Stimulated activated CD8-positive, alpha-beta memory T cell treated with anti-CD3 and anti-CD28 coated beads, Interleukin-7, amount 100 ng/mL, for 48 hours (primary cell): ENCODE data around the gene CIB4.
A peak's percentile ranks its signal among the peaks of the same experiment; 100 is the strongest.

ENCODE experiments used
- DNase-seq, 2 donors: peaks; one replicate each; pipeline ENCODE4 v3.0.0-alpha.2; 2020; ENCODE audit warnings: low read depth in 1 of 2; ENCODE audit errors: extremely low read depth in 1 of 2

CIB4 gene

DNA sequence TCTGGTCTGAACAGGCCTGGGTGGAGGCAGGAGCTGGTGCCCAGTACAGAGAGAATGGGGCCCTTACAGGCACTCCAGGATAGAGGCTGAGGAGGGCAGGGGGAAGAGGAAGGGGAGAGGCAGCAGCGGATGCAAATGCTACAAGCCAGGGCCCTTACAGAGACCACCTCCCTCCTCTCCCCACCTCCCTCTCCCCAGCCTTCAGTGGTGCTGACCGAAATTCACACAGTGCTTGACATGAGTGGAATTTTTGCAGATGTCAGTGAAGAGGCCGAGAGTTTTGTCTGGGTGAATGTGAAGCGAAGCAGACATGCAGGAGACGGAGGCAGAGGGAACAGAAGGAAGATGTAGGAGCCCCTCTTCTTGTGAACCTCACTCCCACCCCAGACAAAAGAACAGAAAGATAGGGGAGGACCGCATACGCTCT, 31.9 kb downstream of the CIB4 start:
- no peak for DNase-seq

DNA sequence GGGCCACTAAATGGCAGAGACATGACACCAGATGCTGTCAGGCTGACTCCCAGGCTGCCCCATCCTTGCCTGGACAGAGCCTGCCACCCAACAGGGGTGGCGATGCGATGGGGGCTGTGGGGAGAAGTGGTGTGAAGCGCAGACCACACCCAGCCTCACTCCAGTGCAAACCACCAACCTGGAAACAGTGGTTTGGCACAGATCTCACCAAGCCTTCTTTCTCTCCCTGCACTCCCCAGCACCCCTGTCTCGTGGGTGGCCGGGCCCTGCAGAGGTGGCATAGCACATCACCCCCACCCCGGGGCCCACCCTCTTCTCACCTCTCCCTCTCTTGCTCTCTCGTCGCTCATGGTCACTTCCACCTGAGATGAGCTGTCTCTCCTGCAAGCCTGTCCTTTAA, 32.6 kb downstream of the CIB4 start:
- no peak for DNase-seq

GRCh38 chr2:26607698-26608097, 33.5 kb downstream of the CIB4 start:
- DNase-seq: no peak

DNA sequence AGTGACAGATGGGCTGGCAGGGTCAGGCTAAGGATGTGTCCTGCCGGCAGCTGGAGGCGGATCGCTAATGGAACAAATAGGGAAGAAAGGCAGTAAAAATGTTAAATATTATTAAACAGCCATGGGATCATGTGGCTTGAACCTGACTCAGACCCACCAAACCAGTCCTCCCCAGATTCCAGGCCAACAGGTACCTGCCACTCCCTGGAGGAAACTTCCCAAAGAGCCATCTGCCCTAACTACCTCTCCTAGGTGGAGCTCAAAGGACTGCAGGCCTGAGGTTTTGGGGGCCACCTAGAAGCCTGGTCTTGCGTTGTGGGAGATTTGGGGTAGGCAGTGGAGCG, 34.3 kb downstream of the CIB4 start:
- no peak for DNase-seq

DNA sequence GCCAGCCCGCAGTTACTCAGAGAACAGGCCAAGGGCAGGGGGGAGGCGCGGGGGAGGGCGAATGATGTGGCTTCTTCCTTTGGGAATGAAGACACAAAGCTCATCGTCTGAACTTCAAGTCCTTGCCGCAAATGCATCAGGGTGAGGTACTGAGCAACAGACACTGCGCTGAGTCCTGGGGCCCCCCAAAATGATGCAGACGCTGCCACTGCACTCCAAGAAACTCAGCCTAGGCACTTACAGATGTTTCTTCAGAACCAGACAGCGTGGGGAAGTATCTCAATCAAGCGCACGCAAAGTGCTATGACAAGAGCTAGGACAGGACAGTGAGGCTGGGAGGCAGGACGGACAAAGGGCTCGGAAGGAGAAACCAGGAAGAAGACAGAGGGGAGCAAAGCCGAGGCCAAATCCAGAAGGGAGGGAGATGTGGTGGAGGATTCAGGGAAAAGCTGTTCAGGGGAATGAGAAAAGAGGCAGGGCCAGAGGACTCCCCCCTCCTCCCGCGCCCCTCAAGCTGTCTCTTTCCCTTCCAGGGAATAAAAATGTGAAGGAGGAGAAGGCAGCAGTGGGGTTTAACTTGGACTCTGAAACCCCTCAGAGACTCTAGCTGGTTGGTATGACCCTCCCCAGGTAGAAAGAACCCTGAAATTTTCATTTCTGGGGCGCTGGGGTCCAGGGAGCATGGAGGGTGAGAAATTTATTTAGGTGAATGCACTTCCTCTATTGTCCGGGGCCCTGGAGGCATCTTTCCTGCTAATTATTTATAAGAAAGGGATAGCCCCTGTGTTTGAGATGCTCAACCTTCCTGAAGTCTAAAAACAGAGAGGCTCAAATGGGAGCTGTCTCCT, 34.9 kb downstream of the CIB4 start:
- no peak for DNase-seq

- DNase-seq: peak in 1 of 2 donors; percentile 6
Measured at GRCh38 chr2:26605195-26605998, 35.8 kb downstream of the CIB4 start.

GRCh38 chr2:26602575-26602974, 38.6 kb downstream of the CIB4 start:
- no peak for DNase-seq

- DNase-seq: no peak
Measured at GRCh38 chr2:26599387-26599786, 41.8 kb downstream of the CIB4 start.

DNA sequence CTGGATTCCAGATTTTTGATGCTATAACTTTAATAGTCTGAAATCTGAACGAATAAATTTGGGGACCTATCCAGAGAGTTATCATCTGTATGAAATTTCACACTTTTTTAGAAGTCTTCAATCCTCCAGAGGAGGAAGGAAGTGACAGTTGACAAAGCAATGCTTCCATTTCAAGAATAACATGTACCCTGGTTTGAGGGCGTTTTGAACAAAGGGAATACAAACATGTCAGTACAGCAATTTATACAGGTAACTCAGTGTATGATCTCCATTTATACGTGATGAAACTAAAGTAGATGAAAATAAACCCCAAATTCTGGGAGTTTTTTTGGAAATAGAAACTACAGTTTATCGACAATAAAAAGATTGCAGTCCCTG, 42.2 kb downstream of the CIB4 start:
- no peak for DNase-seq

DNA sequence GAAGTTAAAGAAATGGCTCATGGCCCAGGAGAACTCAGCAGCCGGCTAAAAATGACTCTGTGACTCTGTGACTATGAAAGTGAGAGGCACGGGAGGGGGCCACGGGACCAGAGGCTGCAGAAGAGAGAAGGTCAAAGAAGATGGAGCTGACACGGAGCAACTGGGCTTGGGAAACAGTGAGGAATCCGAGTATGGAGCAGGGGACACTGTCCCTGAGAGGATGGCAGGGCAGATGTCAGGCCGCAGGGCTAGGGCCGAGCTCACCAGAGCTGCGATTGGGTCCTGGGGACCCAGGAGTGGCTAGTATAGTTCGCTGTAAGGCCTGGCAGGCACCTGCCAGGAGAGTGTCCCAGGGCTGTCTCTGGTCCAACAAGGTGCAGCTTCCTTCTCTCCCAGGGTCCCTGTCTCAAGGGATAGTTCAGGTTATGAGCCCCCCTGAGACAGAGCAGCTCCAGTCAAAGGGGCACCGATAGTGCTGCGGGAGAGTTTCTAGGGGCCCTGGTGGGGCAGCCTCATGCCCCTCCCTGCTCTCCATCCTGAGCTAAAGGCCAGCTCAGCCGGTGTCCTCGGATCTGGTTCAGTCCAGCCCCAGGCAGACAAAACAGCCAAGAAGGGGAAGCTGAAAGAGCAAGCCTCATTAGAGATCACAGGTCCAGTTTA, 42.7 kb downstream of the CIB4 start:
- DNase-seq: no peak

- no peak for DNase-seq
Measured at GRCh38 chr2:26597197-26597596, 44.0 kb downstream of the CIB4 start.

DNA sequence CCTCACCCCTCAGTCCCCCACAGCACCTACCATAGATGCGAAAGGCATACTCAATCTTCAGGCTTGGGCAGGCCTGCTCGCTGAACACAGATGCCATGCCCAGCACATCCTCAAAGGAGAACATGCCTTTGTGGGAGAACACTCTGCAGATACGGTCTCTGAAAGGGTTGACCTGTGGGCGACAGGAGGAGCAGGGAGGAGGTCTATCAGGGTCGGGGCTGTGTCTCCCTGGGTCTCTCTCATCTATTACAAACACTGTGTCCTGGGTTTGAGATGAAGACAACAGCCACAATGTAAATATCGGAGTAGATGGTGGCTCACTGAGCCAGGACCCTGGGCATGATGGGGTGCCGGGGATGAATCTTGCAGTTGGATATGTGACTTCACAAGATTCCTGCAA, 46.0 kb downstream of the CIB4 start:
- DNase-seq: no peak

DNA sequence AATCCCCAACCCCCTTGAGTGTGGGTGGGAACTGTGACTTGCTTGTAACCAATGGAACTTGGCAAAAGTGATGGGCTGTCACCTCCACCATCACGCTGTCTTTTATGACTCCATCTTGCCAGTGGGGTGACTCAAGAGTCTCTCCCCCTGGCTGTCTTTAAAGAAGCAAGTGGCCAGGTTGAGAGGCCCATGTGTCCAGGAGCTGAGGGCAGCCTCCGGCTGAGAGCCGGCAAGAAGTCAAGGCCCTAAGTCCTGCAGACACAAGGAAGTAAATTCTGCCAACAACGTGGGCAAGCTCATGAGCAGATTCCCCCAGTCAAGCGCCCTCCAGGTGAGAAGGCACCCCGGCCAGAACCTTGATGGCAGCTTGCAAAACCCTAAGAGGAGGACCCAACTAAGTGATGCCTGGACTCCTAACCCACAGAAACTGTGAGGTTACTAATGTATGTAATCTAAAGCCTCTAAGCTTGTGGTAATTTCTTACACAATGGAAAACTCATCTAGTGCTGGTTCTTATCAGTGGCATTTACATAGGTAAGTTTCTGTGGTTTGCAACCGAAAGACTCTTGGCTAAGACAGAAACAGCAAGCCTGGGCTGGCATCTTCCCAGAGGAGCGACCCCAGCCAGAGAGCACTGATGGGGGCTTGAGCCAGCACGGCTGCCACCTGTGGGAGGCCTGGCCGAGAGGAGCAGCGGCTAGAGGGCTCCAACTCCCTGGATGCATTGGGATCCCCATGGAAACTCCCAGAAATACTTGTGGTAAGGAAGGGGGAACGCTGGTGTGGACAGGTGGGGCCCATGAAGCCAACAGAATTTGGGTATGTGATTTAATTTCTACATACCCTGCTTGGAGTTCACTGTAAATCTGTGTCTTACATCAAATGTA, 49.3 kb downstream of the CIB4 start:
- no peak for DNase-seq

DNA sequence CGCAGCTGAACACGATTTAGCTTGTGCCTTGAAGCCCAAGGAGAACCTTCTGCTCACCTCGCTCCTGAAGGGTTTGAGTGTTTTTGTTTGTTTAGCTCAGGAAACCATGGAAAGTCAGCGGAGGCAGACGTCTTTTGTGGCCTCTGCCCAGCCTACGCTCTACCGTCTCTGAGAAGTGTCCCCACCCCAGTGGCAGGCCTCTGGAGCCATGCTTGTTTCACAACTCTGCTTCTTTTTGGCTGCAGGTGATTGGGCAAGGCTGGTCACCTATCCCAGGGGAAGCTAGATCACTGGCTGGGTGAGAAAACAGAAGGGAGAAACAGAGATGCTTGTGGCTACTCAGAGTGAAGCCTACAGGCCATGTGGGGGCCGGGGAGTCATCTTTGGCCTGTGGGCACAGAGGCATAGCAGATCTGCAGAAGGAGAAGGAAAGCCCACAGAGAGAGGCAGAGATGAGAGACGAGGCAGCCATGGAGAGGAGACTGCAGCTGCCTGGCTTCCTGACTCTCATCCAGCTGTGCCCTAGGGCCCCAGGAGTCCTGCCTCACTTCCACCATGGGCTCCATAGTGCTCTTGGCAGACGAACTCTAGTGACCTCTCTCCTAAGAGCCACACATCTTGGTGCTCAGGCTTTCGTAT, 50.1 kb downstream of the CIB4 start:
- no peak for DNase-seq

DNA sequence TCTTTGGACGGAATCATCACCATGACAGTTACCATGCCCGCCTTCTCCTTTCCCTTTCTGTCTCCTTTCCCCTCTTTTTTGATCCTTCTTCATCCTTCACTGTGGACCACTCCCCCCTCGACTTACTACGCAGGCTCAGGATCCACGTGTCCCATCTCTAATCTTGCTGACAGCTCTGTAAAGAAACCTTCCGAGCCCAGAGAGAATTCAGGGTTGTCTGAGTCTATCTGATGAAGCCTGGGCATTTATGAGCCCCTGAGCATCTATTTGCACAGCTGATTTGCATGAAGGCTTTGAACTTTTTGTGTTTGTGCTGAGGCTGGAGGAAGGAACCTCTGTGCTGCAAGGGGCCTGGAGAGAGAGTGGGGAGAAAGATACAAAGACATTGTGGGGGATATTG, 50.7 kb downstream of the CIB4 start:
- no peak for DNase-seq

DNA sequence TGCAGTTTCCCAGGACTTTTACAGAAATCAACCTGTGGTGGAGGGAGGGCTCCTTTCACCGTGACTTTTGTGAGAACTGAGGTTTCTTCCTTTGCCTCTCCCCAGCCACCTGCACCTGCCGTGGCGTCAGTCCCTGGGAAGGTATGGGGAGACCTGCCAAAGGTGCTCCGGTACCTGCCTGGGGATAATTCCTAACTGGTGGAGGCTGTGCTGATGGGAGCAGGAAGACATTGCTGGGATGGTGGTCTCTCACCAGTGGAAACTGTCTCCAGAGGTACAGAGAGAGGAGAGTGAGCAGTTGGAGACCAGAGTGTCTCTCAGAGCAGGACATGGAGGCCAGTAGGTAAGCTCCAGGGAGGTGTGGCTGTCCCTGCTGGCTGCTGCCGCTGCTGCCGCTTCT, 52.6 kb downstream of the CIB4 start:
- no peak for DNase-seq

- no peak for DNase-seq
Measured at GRCh38 chr2:26587994-26588393, 53.2 kb downstream of the CIB4 start.

GRCh38 chr2:26585966-26586365, 55.2 kb downstream of the CIB4 start:
- DNase-seq: no peak

DNA sequence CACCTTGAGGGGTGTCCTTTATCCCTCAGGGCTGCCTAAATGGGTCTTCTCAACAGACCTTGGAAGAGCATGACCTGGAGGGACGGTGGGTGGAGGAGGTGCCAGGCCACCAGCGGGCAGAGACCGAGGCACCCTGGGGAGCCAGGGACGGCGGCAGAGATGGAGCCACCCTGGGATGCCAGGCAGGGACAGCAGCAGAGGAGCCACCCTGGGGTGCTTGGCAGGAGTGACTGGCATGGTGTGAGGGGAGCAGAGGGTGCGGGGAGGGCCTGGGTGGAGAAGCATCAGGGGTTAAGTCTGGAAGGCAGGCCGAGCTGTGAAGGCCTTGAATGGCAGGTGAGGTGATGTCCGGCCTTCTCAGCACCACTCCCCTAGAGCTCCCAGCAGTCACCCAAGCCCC, 56.1 kb downstream of the CIB4 start:
- DNase-seq: no peak

DNA sequence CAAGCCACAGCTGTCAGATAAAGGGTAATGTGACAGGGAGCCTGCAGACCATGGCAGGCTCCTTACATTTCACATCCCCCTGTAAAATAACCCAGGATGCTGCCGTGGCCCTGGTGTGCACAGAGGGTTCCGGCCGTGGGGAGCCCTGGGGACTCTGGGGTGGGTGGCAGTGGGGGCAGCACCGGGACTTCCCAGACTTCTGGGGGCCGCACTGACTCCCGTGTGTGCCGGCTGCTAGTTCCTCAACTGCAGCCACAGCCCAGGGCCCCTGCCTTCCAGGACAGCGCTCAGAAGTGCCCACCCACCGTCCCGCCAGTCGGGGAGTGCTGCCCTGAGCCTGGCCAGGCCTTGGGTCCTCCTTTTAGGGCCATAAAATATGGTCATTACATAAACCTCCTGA, 56.5 kb downstream of the CIB4 start:
- no peak for DNase-seq
